MM.1S (cell line): ENCODE data around the gene DPH7.

ENCODE experiments used
- EZH2 ChIP-seq: fragments of 300-600 bp; sonication (generic); optimal IDR thresholded peaks from 2 replicates; pipeline ENCODE3; 2017; ENCODE audit warnings: low read depth, mild to moderate bottlenecking, antibody characterized with exemption, low read length, mixed read lengths
- EZH2phosphoT487 ChIP-seq: fragments of 300-600 bp; sonication (generic); IDR thresholded peaks from 2 replicates; pipeline ENCODE4 v1.6.1; 2018; ENCODE audit warnings: antibody characterized with exemption, low read length
- TF ChIP-seq, protein P1 (sequence below): fragments of 300-600 bp; sonication (generic); IDR thresholded peaks from 2 replicates; pipeline ENCODE4 v1.5.1; 2016; ENCODE audit warnings: antibody characterized with exemption, low read length, mixed read lengths

DNA sequence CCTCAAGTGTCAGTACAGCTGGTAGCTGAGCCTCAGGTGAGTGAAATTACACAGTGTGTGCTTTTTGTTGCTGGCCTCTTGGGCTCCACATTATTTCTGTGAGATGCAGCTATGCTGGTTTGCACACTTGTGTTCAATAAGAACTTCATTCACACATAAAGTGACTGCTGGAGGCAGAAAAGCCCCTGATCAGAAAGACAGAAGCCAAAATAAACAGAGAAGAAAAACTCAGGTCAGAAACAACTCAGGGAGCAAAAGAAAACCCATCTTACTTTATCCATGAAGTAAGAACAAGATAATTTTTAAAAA is 43.7 kb downstream of the DPH7 start:
- TF ChIP-seq, protein P1, sequence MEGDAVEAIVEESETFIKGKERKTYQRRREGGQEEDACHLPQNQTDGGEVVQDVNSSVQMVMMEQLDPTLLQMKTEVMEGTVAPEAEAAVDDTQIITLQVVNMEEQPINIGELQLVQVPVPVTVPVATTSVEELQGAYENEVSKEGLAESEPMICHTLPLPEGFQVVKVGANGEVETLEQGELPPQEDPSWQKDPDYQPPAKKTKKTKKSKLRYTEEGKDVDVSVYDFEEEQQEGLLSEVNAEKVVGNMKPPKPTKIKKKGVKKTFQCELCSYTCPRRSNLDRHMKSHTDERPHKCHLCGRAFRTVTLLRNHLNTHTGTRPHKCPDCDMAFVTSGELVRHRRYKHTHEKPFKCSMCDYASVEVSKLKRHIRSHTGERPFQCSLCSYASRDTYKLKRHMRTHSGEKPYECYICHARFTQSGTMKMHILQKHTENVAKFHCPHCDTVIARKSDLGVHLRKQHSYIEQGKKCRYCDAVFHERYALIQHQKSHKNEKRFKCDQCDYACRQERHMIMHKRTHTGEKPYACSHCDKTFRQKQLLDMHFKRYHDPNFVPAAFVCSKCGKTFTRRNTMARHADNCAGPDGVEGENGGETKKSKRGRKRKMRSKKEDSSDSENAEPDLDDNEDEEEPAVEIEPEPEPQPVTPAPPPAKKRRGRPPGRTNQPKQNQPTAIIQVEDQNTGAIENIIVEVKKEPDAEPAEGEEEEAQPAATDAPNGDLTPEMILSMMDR = no peak
- TF ChIP-seq EZH2phosphoT487 (no peak), EZH2 (no peak)
